ENCODE data around the gene CACNA1G.

The CACNA1G gene

DNA sequence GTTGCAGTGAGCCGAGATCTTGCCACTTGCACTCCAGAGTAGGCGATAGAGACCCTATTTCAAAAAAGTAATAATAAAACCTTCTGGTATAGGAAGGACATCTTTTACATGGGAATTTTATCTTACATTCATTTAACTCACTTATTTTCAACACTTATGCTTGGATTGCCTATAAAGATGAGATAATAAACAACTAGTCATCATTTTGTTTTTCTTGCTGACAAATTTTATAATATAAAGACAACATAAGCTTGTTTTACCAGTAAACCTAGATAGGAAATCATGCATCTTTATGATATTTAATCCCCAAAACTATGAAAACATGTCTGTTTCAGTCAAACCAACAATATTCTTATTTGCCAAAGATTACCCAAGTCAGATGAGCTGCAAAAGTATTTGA is 91.1 kb downstream of the CACNA1G start:
- no peak for DNase-seq (ENCODE audit: low spot score)

DNA sequence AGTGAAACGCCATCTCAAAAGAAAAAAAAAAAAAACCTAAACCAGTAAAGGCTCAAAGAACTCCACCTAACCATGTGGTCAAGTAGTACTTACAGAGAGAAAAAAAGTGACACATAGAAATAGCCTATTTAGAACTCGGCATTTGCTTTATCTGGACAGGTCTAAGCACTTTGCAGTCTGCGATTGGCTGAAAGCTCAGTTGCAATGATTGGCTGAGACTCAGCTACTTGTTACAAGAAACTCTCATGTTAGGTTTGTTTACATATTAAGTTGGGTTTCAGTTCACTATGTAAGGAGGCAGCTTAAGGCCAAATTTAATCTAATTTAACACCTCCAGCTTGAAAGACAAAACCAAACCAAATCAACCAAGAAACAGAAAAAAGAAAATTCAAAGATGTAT is 93.2 kb downstream of the CACNA1G start:
- DNase-seq (ENCODE audit: low spot score) = no peak

DNA sequence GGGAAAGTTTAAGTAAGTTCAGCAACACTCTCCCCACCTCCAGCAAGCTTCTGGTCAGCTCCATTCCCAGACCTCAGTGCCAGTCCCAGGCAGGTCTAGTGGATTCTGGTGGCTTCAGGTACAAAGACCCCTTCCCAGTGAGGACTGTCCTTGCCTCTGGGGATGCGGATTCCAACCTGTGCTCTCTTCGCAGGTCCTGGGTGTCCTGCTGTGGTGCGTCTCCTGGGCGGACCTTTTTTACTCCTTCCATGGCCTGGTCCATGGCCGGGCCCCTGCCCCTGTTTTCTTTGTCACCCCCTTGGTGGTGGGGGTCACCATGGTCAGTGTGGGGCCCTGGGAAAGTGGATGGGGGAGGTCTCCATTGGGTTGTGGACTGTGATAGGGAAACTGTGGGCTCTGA is 96.0 kb downstream of the CACNA1G start:
- DNase-seq (ENCODE audit: low spot score) = no peak

DNA sequence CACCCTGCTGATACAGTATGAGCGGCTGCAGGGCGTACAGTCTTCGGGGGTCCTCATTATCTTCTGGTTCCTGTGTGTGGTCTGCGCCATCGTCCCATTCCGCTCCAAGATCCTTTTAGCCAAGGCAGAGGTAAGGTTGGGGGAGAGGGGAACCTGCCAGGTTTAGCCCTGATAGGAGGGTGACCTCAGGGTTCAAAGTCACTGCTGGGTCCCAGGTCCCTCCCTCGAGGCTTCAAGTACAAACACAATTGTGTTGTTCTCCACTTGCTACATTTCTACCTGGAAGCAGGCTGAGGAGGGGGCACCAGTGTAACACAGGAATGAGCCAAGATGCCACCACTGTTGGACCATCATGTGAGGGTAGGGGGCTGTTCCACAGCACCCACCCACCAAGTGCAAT is 96.5 kb downstream of the CACNA1G start:
- no peak for DNase-seq (ENCODE audit: low spot score)

GRCh38 chr17:50657627-50658026 is 97.1 kb downstream of the CACNA1G start:
- no peak for DNase-seq (ENCODE audit: low spot score)

DNA sequence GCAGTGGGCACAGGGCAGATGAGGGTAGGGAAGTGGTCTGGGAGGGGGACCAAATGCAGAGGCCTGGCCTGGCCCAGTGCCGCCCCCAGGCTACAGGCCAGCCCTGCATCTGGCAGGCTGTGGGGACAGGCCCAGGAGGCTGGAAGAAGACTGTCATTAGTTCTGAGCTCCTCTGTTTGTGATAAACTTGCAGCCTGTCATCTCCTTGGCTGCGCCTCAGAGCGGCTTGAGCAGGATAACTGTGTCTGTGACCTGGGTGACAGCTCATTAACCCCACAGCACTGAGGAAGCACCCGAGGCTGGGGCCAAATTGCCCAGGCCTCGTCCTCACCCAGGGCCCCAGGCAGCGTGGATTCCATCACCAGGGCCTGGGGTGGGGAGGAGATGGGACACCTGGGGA is 98.1 kb downstream of the CACNA1G start:
- no peak for DNase-seq (ENCODE audit: low spot score)

DNA sequence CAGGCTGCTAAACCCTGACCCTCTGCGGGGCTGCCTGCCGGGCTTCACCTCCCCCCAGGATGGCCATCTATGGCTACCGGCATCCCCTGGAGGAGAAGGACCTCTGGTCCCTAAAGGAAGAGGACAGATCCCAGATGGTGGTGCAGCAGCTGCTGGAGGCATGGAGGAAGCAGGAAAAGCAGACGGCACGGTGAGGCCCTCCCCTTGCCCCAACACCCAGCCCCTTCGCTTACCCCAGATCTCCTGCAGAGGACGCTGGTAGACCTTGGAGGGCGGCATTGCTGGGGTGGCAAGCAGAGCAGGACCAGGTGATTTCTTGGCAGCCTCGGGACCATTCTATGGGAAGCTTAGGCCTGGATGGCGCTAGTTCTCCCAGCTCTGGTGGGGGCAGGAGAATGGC is 98.7 kb downstream of the CACNA1G start:
- DNase-seq (ENCODE audit: low spot score) = no peak

DNA sequence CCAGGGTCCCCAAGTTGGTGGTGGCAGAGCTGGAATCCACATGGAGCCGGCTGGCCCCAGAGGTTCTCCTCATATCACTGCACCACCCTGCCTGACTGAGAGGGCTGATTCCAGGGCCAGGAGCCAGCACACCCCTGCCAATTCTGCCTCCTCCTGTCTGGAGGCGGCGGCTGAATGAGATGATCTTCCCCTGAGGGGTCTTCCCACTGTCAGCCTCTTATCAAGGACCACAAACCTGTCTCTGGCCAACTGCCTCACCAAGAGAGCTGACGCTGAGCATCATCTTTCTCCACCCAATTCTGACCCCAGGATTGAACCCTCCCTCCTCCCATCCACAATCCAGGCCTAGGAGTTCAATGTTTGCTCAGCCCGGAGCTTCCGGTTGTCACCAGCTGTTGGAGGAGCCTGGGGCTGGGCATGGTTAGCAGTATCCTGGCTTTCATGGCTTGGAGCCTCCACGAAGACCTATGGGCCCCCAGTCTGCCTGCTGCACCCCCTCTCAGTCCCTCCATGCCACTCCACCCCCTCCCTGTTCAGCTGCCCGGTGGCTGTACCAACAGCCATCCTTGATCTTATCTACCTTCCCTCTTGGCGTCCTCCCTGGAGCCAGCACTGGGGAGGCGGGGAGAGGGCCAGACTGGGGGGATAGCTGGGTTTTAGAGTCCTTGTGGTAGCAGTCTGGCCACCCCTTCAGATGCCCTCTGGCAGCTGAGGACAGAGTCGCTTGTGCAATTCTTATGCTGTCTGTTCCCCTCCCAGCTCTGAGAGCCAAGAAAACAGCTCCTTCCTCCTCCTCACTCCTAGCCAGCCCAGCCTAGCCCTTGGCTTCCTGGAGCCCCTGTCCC is 99.7 kb downstream of the CACNA1G start:
- DNase-seq (ENCODE audit: low spot score) = no peak

DNA sequence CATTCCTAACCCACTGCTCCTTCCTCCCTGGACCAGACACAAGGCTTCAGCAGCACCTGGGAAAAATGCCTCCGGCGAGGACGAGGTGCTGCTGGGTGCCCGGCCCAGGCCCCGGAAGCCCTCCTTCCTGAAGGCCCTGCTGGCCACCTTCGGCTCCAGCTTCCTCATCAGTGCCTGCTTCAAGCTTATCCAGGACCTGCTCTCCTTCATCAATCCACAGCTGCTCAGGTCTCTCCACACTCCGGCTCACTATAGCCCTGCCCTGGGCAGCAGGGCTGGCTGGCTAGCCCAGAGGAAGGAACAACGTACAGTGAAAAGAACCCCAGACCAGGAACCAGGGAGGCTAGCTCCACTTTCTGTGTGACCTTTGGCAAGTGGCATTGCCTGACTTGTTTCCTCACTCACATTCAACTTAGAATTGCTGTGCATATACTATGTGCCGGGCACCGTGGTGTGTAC is 100.4 kb downstream of the CACNA1G start:
- DNase-seq (ENCODE audit: low spot score) = no peak

- DNase-seq (ENCODE audit: low spot score) = no peak
Observed at GRCh38 chr17:50661348-50661747, 100.8 kb downstream of the CACNA1G start.

- no peak for DNase-seq (ENCODE audit: low spot score)
Observed at GRCh38 chr17:50661795-50662391, 101.4 kb downstream of the CACNA1G start.

GRCh38 chr17:50662632-50663225 is 102.2 kb downstream of the CACNA1G start:
- DNase-seq (ENCODE audit: low spot score) = no peak

DNA sequence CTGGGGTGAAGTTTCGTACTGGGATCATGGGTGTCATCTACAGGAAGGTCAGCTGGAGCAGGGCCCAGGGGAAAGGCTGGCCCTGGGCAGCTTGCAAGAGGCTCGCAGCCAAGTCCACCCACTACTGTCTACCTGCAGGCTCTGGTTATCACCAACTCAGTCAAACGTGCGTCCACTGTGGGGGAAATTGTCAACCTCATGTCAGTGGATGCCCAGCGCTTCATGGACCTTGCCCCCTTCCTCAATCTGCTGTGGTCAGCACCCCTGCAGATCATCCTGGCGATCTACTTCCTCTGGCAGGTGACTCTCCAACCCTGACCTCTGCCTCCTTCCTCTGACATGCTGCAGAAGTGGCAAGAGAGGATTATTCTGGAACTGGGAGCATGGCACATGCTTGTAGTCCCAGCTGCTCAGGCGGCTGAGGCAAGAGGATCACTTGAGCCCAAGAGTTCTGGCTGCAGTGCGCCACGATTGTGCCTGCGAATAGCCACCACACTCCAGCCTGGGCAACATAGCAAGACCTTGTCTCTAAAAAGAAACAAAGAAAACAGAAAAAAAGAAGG is 103.4 kb downstream of the CACNA1G start:
- no peak for DNase-seq (ENCODE audit: low spot score)

DNA sequence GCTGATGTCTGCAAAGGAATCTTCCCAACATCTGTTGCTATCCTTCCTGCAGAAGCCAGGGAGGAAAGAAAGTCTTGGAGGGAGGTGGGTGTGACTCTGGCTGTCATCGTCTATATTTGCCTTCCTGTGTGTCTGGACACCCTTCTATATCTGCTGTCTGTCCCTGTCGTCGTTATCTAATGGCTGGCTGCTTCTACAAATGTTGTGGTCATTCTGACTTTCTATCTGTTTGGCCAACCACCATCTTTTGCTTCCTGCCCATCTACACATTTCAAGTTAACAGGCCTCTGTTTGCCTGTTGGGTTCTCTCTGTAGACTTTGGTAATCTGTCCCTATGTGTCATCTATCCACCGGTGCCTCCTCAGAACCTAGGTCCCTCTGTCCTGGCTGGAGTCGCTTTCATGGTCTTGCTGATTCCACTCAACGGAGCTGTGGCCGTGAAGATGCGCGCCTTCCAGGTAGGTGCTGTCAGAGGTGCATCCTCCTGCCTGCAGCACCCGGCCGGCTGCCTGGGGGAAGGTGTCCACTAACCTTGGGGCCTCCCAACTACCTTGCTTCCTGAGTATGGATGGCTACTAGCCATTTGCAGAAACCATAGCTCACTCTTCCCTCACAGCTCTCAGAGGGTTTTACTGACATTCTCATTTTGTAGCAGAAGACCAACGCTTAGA is 104.4 kb downstream of the CACNA1G start:
- DNase-seq (ENCODE audit: low spot score) = no peak

- no peak for DNase-seq (ENCODE audit: low spot score)
Observed at GRCh38 chr17:50665838-50666237, 105.3 kb downstream of the CACNA1G start.

- DNase-seq (ENCODE audit: low spot score) = no peak
Observed at GRCh38 chr17:50666316-50666715, 105.8 kb downstream of the CACNA1G start.

GRCh38 chr17:50667259-50668024 is 106.9 kb downstream of the CACNA1G start:
- no peak for DNase-seq (ENCODE audit: low spot score)

DNA sequence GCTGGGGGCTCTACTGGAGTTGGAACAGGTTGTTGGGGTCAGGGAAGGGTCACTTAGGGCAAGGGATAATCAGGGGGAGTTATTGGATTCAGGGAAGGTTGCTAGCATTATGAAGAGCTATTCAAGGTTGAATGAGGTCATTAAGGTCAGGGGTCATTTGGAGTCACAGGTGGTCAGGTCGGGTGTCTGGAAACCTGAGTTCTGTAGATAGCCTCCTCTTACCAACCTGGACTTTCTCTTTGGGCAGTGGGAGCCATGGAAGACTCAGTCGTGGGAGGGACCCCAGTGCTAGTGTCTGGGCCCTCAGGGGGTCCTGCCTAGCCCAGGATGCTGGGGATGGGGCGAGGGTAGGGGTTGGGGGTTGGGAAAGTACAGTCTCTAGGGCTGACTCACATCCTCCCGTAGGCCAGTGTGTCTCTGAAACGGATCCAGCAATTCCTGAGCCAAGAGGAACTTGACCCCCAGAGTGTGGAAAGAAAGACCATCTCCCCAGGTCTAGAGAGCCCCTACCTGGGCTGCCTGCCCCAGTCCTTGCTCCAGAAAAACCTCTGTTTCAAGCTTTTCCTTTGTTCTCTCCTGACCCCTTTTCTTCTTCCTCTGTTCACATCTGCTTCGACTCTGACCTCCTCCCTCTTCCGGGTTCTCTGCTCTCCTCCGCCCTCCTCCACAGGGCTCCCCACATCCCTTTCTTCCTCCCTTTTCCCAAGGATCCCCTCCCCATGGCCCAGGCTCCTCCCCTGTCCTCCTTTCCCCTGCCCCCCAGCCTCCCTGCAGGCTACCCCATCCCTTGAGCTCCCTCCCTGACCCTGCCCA is 107.7 kb downstream of the CACNA1G start:
- DNase-seq (ENCODE audit: low spot score) = no peak

DNA sequence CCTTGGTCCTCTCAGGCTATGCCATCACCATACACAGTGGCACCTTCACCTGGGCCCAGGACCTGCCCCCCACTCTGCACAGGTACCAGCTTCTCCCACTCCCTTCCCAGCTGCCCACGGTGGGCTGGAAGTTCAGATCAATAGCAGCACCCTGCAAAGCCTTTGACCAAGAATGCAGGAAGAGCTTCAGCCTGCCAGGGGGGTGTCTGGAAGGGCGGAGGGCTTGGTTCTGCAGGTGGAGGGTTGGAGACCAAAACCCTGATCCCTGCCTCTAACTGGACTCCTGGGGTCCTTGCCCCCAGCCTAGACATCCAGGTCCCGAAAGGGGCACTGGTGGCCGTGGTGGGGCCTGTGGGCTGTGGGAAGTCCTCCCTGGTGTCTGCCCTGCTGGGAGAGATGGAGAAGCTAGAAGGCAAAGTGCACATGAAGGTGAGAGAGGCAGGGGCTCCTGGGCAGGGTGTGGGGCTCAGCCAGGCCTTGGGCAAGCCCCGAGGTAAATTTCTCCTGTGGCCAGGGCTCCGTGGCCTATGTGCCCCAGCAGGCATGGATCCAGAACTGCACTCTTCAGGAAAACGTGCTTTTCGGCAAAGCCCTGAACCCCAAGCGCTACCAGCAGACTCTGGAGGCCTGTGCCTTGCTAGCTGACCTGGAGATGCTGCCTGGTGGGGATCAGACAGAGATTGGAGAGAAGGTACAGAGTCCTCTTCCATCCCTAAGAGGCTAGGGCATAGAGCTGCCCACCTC is 108.5 kb downstream of the CACNA1G start:
- no peak for DNase-seq (ENCODE audit: low spot score)

- no peak for DNase-seq (ENCODE audit: low spot score)
Observed at GRCh38 chr17:50672071-50672470, 111.6 kb downstream of the CACNA1G start.

Data from CD4-positive, alpha-beta T cell treated with Interleukin-15 for 4 hours (primary cell).